H9 (cell line): ENCODE measurements around the gene FBLL1. TPM values are rescaled to one million over a fixed set of nuclear protein-coding genes. Genes with fewer than 3 reads are reported as not detected.

Experiments used
- DNase-seq: peaks from one replicate; pipeline ENCODE4 v3.0.0-alpha.2; 2017
- H2AFZ ChIP-seq: one replicate; pipeline ENCODE4 v1.6.1; 2013; ENCODE audit warnings: mild to moderate bottlenecking, low read length, control low read depth, moderate library complexity
- H2AK5ac ChIP-seq: 2 replicates; pipeline ENCODE4 v1.6.1; 2013; ENCODE audit warnings: low read length, control low read depth, mixed read lengths; ENCODE audit not compliant: insufficient read length
- H2BK120ac ChIP-seq: one replicate; pipeline ENCODE4 v1.6.1; 2013; ENCODE audit warnings: low read depth, mild to moderate bottlenecking, low read length, control low read depth, inconsistent platforms; ENCODE audit not compliant: poor library complexity, severe bottlenecking
- H2BK12ac ChIP-seq: 2 replicates; pipeline ENCODE4 v1.6.1; 2013; ENCODE audit warnings: low read length, control low read depth, mixed read lengths, low read depth; ENCODE audit not compliant: insufficient read length
- H2BK15ac ChIP-seq: 2 replicates; pipeline ENCODE4 v1.6.1; 2013; ENCODE audit warnings: low read depth, low read length, control low read depth
- H2BK20ac ChIP-seq: one replicate; pipeline ENCODE4 v1.6.1; 2013; ENCODE audit warnings: low read depth, mild to moderate bottlenecking, low read length, control low read depth, inconsistent platforms; ENCODE audit not compliant: poor library complexity, severe bottlenecking
- H2BK5ac ChIP-seq: 2 replicates; pipeline ENCODE4 v1.6.1; 2013; ENCODE audit warnings: low read length, control low read depth, mixed read lengths; ENCODE audit not compliant: insufficient read length
- H3K14ac ChIP-seq: 2 replicates; pipeline ENCODE4 v1.6.1; 2013; ENCODE audit warnings: low read length, control low read depth; ENCODE audit not compliant: insufficient read depth
- H3K18ac ChIP-seq: 2 replicates; pipeline ENCODE4 v1.6.1; 2013; ENCODE audit warnings: low read depth, mild to moderate bottlenecking, mixed read lengths, low read length, control low read depth; ENCODE audit not compliant: insufficient read length
- H3K23ac ChIP-seq: 2 replicates; pipeline ENCODE4 v1.6.1; 2013; ENCODE audit warnings: low read length, control low read depth, mixed read lengths, low read depth; ENCODE audit not compliant: insufficient read length
- H3K23me2 ChIP-seq: 2 replicates; pipeline ENCODE4 v1.6.1; 2013; ENCODE audit warnings: low read depth, mild to moderate bottlenecking, mixed read lengths, low read length, control low read depth; ENCODE audit not compliant: insufficient read length, poor library complexity, severe bottlenecking
- H3K27ac ChIP-seq: 2 replicates; pipeline ENCODE4 v1.5.1; 2013; ENCODE audit warnings: low read length, control low read depth, mixed read lengths, low read depth; ENCODE audit not compliant: insufficient read length
- H3K27me3 ChIP-seq: 2 replicates; pipeline ENCODE4 v1.6.1; 2013; ENCODE audit warnings: low read length, control low read depth, inconsistent platforms; ENCODE audit not compliant: insufficient read depth
- H3K4ac ChIP-seq: 2 replicates; pipeline ENCODE4 v1.6.1; 2013; ENCODE audit warnings: low read depth, mild to moderate bottlenecking, control low read depth, inconsistent platforms, low read length, moderate library complexity
- H3K4me1 ChIP-seq: 2 replicates; pipeline ENCODE4 v1.6.1; 2013; ENCODE audit warnings: low read length, control low read depth, inconsistent platforms; ENCODE audit not compliant: insufficient read depth
- H3K4me2 ChIP-seq: 2 replicates; pipeline ENCODE4 v1.6.1; 2013; ENCODE audit warnings: low read length, control low read depth, mixed read lengths; ENCODE audit not compliant: insufficient read length, insufficient read depth
- H3K56ac ChIP-seq: 2 replicates; pipeline ENCODE4 v1.6.1; 2013; ENCODE audit warnings: low read depth, mild to moderate bottlenecking, mixed read lengths, low read length, control low read depth; ENCODE audit not compliant: insufficient read length
- H3K79me1 ChIP-seq: 2 replicates; pipeline ENCODE4 v1.6.1; 2013; ENCODE audit warnings: low read depth, mild to moderate bottlenecking, moderate library complexity, low read length, control low read depth, inconsistent platforms; ENCODE audit not compliant: insufficient read depth, poor library complexity, severe bottlenecking
- H3K79me2 ChIP-seq: 2 replicates; pipeline ENCODE4 v1.6.1; 2013; ENCODE audit warnings: low read length, control low read depth, inconsistent platforms; ENCODE audit not compliant: insufficient read depth
- H3K9ac ChIP-seq: 2 replicates; pipeline ENCODE4 v1.6.1; 2013; ENCODE audit warnings: low read length, control low read depth, mixed read lengths; ENCODE audit not compliant: insufficient read length; ENCODE audit errors: extremely low read depth
- H3K9me3 ChIP-seq: one replicate; pipeline ENCODE4 v1.6.1; 2013; ENCODE audit warnings: low read depth, low read length, inconsistent platforms; ENCODE audit not compliant: control insufficient read depth
- H3T11ph ChIP-seq: one replicate; pipeline ENCODE4 v1.6.1; 2013; ENCODE audit warnings: mild to moderate bottlenecking, low read length, control low read depth, inconsistent platforms
- H4K20me1 ChIP-seq: one replicate; pipeline ENCODE4 v1.6.1; 2013; ENCODE audit not compliant: control insufficient read depth, insufficient read length, insufficient read depth
- H4K5ac ChIP-seq: 2 replicates; pipeline ENCODE4 v1.6.1; 2013; ENCODE audit warnings: low read depth, mild to moderate bottlenecking, mixed read lengths, low read length, control low read depth; ENCODE audit not compliant: insufficient read length
- H4K8ac ChIP-seq: replicated peaks from 2 replicates; pipeline ENCODE4 v1.6.1; 2013; ENCODE audit warnings: low read length, control low read depth, mixed read lengths, low read depth; ENCODE audit not compliant: insufficient read length
- H4K91ac ChIP-seq: 2 replicates; pipeline ENCODE4 v1.6.1; 2013; ENCODE audit warnings: low read depth, mild to moderate bottlenecking, moderate library complexity, mixed read lengths, low read length, control low read depth; ENCODE audit not compliant: insufficient read length
- H3K27ac Mint-ChIP-seq, 3 experiments: 2 replicates in 2 of 3; 3 replicates in 1 of 3; pipeline ENCODE4 v1.8.0; 2020 to 2021; ENCODE audit warnings: mixed read lengths in 3 of 3, mild to moderate bottlenecking in 1 of 3, moderate library complexity in 1 of 3
- H3K27me3 Mint-ChIP-seq: 2 replicates; pipeline ENCODE4 v1.8.0; 2021; ENCODE audit warnings: low read depth, mild to moderate bottlenecking, moderate library complexity, mixed read lengths
- H3K36me3 Mint-ChIP-seq, 3 experiments: 2 replicates in 2 of 3; 3 replicates in 1 of 3; pipeline ENCODE4 v1.8.0; 2020 to 2021; ENCODE audit warnings: low read depth in 3 of 3, mixed read lengths in 3 of 3; ENCODE audit not compliant: insufficient read depth in 1 of 3
- H3K4me1 Mint-ChIP-seq, 2 experiments: 2 replicates each; pipeline ENCODE4 v1.8.0; 2020; ENCODE audit warnings: mixed read lengths in 2 of 2
- H3K4me3 Mint-ChIP-seq, 2 experiments: 2 replicates in 1 of 2; 3 replicates in 1 of 2; pipeline ENCODE4 v1.8.0; 2020 to 2021; ENCODE audit warnings: mild to moderate bottlenecking in 2 of 2, mixed read lengths in 2 of 2, moderate library complexity in 1 of 2
- H3K9me3 Mint-ChIP-seq, 2 experiments: 2 replicates in 1 of 2; 3 replicates in 1 of 2; pipeline ENCODE4 v1.8.0; 2020; ENCODE audit warnings: mild to moderate bottlenecking in 2 of 2, mixed read lengths in 2 of 2, moderate library complexity in 1 of 2
- CTCF ChIP-seq: fragments of 200-600 bp; sonication (generic); conservative IDR thresholded peaks from 3 replicates; pipeline ENCODE4 v1.8.0; 2021; ENCODE audit warnings: antibody characterized with exemption, mild to moderate bottlenecking
- whole genome bisulfite sequencing: extraction: QIAGEN DNeasy Blood & Tissue Kit; methylation state at CpG from one replicate; pipeline ENCODE4 v1.1.7; 2013; ENCODE audit warnings: missing lambda C conversion rate, low lambda C conversion rate, mixed read lengths; ENCODE audit not compliant: insufficient read length; ENCODE audit errors: extremely low coverage; 5-methylcytosine and 5-hydroxymethylcytosine counted together
- total RNA-seq: library from RNA; stranded (reverse); gene quantifications from 2 replicates; pipeline ENCODE4 v1.2.1, GENCODE V29; 2021

FBLL1 gene
- total RNA-seq, 1 experiment from 2014 or later: 3.6 TPM

GRCh38 chr5:168481330-168481788 is 47.7 kb upstream of the FBLL1 start:
- H2BK120ac ChIP-seq: no peak overlapping the region
- H2AFZ ChIP-seq: no peak overlapping the region
- WGBS: no CpG with 5 or more reads among the region's 4 CpGs
- TF ChIP-seq CTCF: no peak
- H3K23ac ChIP-seq: no peak overlapping the region
- H3K27me3 Mint-ChIP-seq: peaks cover 7% of the 10 kb centered on the region
- H3K56ac ChIP-seq: no peak overlapping the region
- H2BK12ac ChIP-seq: no peak overlapping the region
- H4K8ac ChIP-seq: no peak overlapping the region
- H2AK5ac ChIP-seq: no peak overlapping the region
- H3K27ac ChIP-seq: no peak overlapping the region
- H3K79me1 ChIP-seq: no peaks in the 10 kb centered on the region
- H3K36me3 Mint-ChIP-seq: peaks cover 0 to under 1% (median under 1%) of the 10 kb centered on the region in 3 experiments; a peak in 4 of 7 replicates
- H3K27ac Mint-ChIP-seq: no peak overlapping the region
- H3K4me2 ChIP-seq: no peak overlapping the region
- no peaks in the 10 kb centered on the region for H3K9me3 ChIP-seq
- no peak overlapping the region for H3K4ac ChIP-seq
- H3K14ac ChIP-seq: no peak overlapping the region
- H3T11ph ChIP-seq: no peak overlapping the region
- no peaks in the 10 kb centered on the region for H3K4me1 ChIP-seq
- H3K27me3 ChIP-seq: no peaks in the 10 kb centered on the region
- H2BK5ac ChIP-seq: no peak overlapping the region
- no peak overlapping the region for H3K9ac ChIP-seq
- no peaks in the 10 kb centered on the region for H3K79me2 ChIP-seq
- H3K4me1 Mint-ChIP-seq: peaks cover 4 to 9% of the 10 kb centered on the region in 2 experiments
- H3K9me3 Mint-ChIP-seq: no peaks in the 10 kb centered on the region
- no peaks in the 10 kb centered on the region for H4K20me1 ChIP-seq
- H2BK15ac ChIP-seq: no peak overlapping the region
- DNase-seq: no peak
- no peak overlapping the region for H3K18ac ChIP-seq
- H3K4me3 Mint-ChIP-seq: no peak overlapping the region
- no peaks in the 10 kb centered on the region for H3K23me2 ChIP-seq
- no peak overlapping the region for H4K5ac ChIP-seq
- no peak overlapping the region for H2BK20ac ChIP-seq
- H4K91ac ChIP-seq: no peak overlapping the region
